Ishikawa (cell line): ENCODE measurements around the gene SERP1.

ENCODE experiments used
- CEBPB ChIP-seq: IDR thresholded peaks from 2 replicates; pipeline ENCODE4 v1.6.1; 2012
- CREB1 ChIP-seq: IDR thresholded peaks from 2 replicates; pipeline ENCODE4 v1.6.1; 2012; ENCODE audit warnings: low read depth
- EGR1 ChIP-seq: IDR thresholded peaks from 2 replicates; pipeline ENCODE4 v1.6.1; 2012
- EP300 ChIP-seq: IDR thresholded peaks from 2 replicates; pipeline ENCODE4 v1.6.1; 2012; ENCODE audit warnings: borderline replicate concordance
- FOXM1 ChIP-seq: IDR thresholded peaks from 2 replicates; pipeline ENCODE4 v1.6.1; 2012; ENCODE audit warnings: low read depth, borderline replicate concordance
- NFIC ChIP-seq: IDR thresholded peaks from 2 replicates; pipeline ENCODE4 v1.6.1; 2012
- RAD21 ChIP-seq: IDR thresholded peaks from 2 replicates; pipeline ENCODE4 v1.6.1; 2012; ENCODE audit warnings: low read depth
- REST ChIP-seq: IDR thresholded peaks from 2 replicates; pipeline ENCODE4 v1.6.1; 2012; ENCODE audit warnings: low read depth, mild to moderate bottlenecking
- TAF1 ChIP-seq: IDR thresholded peaks from 2 replicates; pipeline ENCODE4 v1.6.1; 2012; ENCODE audit warnings: low read depth, mild to moderate bottlenecking
- TCF12 ChIP-seq: IDR thresholded peaks from 2 replicates; pipeline ENCODE4 v1.6.1; 2012; ENCODE audit warnings: low read depth
- TEAD4 ChIP-seq: IDR thresholded peaks from 2 replicates; pipeline ENCODE4 v1.6.1; 2012
- YY1 ChIP-seq: IDR thresholded peaks from 2 replicates; pipeline ENCODE4 v1.6.1; 2012; ENCODE audit warnings: low read depth
- ZBTB7A ChIP-seq: IDR thresholded peaks from 2 replicates; pipeline ENCODE4 v1.6.1; 2012; ENCODE audit warnings: low read depth
- TF ChIP-seq, protein P1 (sequence below): IDR thresholded peaks from 2 replicates; pipeline ENCODE4 v1.6.1; 2012
- TF ChIP-seq, protein P2 (sequence below): IDR thresholded peaks from 2 replicates; pipeline ENCODE4 v1.6.1; 2012

SERP1 gene

DNA sequence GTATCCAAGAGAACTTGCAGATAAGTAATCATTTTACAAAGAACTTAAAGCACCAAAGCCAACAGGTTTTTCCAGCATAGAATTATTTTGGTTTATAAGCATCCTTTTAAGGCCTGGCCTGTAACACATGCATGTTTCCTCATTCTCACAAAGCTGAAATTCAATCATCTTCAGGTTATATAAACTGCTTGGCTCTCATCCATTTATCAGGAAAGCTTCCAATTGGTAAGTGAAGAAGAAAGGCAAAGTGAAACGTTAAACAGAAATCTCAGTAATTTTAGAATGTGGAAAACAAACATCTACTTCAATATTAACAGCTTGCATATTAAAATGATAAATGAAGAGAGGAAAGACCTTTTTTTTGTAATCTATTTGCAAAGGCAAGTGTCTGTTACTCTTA lies 1.6 kb downstream of the SERP1 start:
- TF ChIP-seq TEAD4 (no peak), ZBTB7A (no peak), EGR1 (no peak), NFIC (no peak)

DNA sequence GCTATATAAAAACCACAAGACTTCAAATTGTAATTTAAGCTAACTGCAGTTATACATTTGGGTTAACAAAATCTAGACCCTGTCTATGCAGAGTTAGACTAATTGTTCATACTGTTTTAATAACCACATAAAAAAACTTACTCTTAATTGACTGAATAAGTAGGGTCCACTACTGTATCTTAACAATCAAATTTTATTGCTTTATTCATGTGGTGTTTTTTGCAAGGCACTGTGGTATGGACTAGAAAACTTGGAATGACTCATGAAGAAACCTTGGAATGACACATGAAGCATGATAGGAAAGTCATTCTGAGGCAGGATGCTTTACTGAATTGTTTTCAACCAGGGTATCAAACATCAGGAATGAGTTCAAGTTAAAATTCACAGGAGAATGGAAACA lies 2.3 kb downstream of the SERP1 start:
- TF ChIP-seq, protein P1, sequence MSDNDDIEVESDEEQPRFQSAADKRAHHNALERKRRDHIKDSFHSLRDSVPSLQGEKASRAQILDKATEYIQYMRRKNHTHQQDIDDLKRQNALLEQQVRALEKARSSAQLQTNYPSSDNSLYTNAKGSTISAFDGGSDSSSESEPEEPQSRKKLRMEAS: no peak
- TF ChIP-seq CEBPB: no peak
- no peak for TF ChIP-seq EP300
- no peak for TF ChIP-seq EGR1
- no peak for TF ChIP-seq CREB1
- no peak for TF ChIP-seq TAF1
- no peak for TF ChIP-seq TEAD4
- TF ChIP-seq ZBTB7A: no peak
- no peak for TF ChIP-seq REST
- TF ChIP-seq, protein P2, sequence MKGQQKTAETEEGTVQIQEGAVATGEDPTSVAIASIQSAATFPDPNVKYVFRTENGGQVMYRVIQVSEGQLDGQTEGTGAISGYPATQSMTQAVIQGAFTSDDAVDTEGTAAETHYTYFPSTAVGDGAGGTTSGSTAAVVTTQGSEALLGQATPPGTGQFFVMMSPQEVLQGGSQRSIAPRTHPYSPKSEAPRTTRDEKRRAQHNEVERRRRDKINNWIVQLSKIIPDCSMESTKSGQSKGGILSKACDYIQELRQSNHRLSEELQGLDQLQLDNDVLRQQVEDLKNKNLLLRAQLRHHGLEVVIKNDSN: no peak
- TF ChIP-seq NFIC: no peak
- TF ChIP-seq FOXM1: no peak
- TF ChIP-seq RAD21: no peak
- TF ChIP-seq YY1: no peak
- TF ChIP-seq TCF12: no peak

- TF ChIP-seq NFIC (no peak), EP300 (no peak), TEAD4 (no peak), REST (no peak), TAF1 (no peak), ZBTB7A (no peak), TCF12 (no peak), FOXM1 (no peak), CEBPB (no peak)
- TF ChIP-seq, protein P1: no peak
- TF ChIP-seq, protein P2: no peak
Measured at GRCh38 chr3:150543531-150543930, 2.8 kb downstream of the SERP1 start.

- TF ChIP-seq, protein P2: no peak
- TF ChIP-seq RAD21 (no peak), EP300 (no peak), REST (no peak), TEAD4 (no peak), YY1 (no peak), FOXM1 (no peak), EGR1 (no peak), NFIC (no peak), CREB1 (no peak), TCF12 (no peak)
- TF ChIP-seq, protein P1: no peak
Measured at GRCh38 chr3:150543128-150543527, 3.2 kb downstream of the SERP1 start.
